ENCODE measurements around the gene GRAMD4.
A peak's percentile ranks its signal among the peaks of the same experiment; 100 is the strongest.

GRAMD4 gene

GRCh38 chr22:46696229-46696518 lies 76.0 kb downstream of the GRAMD4 start:
- no peaks in the 10 kb centered on the region for H3K4me1 ChIP-seq (ENCODE audit: control extremely low read depth in 1 of 4, control insufficient read depth in 4 of 4, insufficient read depth in 4 of 4, low read length in 3 of 4)
- peaks cover 19 to 86% (median 70%) of the 10 kb centered on the region in 4 experiments for H3K36me3 ChIP-seq (ENCODE audit: control insufficient read depth in 4 of 4, insufficient read depth in 4 of 4, low read length in 3 of 4)
- no peaks in the 10 kb centered on the region for H3K27me3 ChIP-seq (replicated peaks in 2 of 5; ENCODE audit: control insufficient read depth in 4 of 5, insufficient read depth in 5 of 5, low read length in 4 of 5)
- H3K9me3 ChIP-seq (ENCODE audit: control extremely low read depth in 1 of 5, control insufficient read depth in 4 of 5, insufficient read depth in 2 of 5, low read depth in 1 of 5, low read length in 4 of 5): no peaks in the 10 kb centered on the region
- H3K4me3 ChIP-seq (ENCODE audit: control insufficient read depth in 1 of 7, extremely low read depth in 1 of 7, insufficient read depth in 4 of 7, low read depth in 2 of 7, low read length in 6 of 7): no peak overlapping the region
- H3K27ac ChIP-seq (ENCODE audit: insufficient read depth in 1 of 2, low read depth in 1 of 2, low read length in 2 of 2, poor library complexity in 1 of 2, severe bottlenecking in 2 of 2): no peak overlapping the region
- CTCF ChIA-PET: interaction anchor here (0.7 kb wide), 1 partner anchor 112 kb away, joined by 3 read pairs; no protein-coding TSS in a partner anchor
- 96% methylated on average over 4 of the region's 11 CpGs for WGBS (ENCODE audit: insufficient coverage)
- DNase-seq: no peak
- POLR2A ChIA-PET: no interaction called here

DNA sequence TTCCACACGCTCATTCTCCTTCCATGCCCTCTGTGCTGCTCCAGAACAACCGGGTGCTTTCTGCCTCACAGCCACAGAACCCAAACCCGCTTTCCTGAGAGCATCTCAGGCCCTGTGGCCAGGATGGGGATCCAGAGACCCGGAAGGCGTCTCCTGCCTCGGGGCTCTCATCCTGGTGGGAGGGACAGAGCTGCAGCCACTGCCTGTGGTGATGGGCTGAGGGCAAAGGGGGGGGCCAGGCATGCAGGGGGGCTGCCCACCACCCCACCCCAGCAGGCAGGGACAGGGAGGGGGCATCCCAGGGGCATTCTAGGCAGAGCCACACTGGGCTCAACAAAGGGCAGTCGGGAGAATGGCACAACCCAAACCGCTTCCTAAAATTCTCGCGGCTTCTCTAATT lies 76.4 kb downstream of the GRAMD4 start:
- Histone ChIP-seq H3K27me3 (replicated peaks in 2 of 5; ENCODE audit: control insufficient read depth in 4 of 5, insufficient read depth in 5 of 5, low read length in 4 of 5) (no peaks in the 10 kb centered on the region), H3K27ac (ENCODE audit: insufficient read depth in 1 of 2, low read depth in 1 of 2, low read length in 2 of 2, poor library complexity in 1 of 2, severe bottlenecking in 2 of 2) (no peak overlapping the region), H3K36me3 (ENCODE audit: control insufficient read depth in 4 of 4, insufficient read depth in 4 of 4, low read length in 3 of 4) (peaks cover 16 to 86% (median 70%) of the 10 kb centered on the region in 4 experiments), H3K4me3 (ENCODE audit: control insufficient read depth in 1 of 7, extremely low read depth in 1 of 7, insufficient read depth in 4 of 7, low read depth in 2 of 7, low read length in 6 of 7) (no peak overlapping the region), H3K9me3 (ENCODE audit: control extremely low read depth in 1 of 5, control insufficient read depth in 4 of 5, insufficient read depth in 2 of 5, low read depth in 1 of 5, low read length in 4 of 5) (no peaks in the 10 kb centered on the region), H3K4me1 (ENCODE audit: control extremely low read depth in 1 of 4, control insufficient read depth in 4 of 4, insufficient read depth in 4 of 4, low read length in 3 of 4) (no peaks in the 10 kb centered on the region)
- CTCF ChIA-PET: no interaction called here
- DNase-seq: no peak
- POLR2A ChIA-PET: no interaction called here
- WGBS (ENCODE audit: insufficient coverage): 96% methylated on average over 9 of the region's 10 CpGs

DNA sequence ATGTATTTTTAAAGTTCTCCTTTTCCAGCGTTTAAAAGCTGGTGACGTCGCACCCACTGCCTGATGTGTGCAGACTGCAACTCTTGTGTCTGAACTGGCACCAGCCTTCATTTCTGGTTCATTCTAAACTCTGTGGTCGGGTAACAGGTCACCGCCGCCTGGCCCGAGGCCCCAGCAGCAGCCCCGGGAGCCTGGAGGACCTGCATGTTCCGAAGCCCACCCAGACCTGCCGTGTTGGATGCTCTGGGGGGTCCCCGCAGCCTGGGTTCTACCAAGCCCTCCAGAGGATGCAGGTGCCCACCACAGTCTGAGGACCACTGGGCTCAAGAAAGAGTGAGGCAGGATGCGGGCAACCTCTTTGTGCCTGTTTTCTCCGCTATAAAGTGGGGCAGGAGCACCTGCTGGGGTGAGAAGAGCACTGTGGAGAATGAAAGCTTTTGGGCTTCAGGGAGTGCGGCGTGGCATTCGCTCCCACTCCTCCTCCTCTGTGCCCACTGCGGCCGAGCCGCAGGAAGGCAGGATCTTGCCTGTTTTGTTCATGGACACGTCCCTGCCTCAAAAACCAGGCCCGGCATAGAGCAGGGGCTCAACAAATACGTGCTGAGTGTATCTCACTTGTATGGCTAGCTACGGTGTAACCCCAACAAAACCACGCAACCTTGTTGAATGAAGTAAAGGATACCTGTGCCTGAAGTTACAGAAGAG lies 77.8 kb downstream of the GRAMD4 start:
- peaks cover 20 to 93% (median 74%) of the 10 kb centered on the region in 4 experiments for H3K36me3 ChIP-seq (ENCODE audit: control insufficient read depth in 4 of 4, insufficient read depth in 4 of 4, low read length in 3 of 4)
- no peak overlapping the region for H3K27ac ChIP-seq (ENCODE audit: insufficient read depth in 1 of 2, low read depth in 1 of 2, low read length in 2 of 2, poor library complexity in 1 of 2, severe bottlenecking in 2 of 2)
- ChIA-PET CTCF (no interaction called here), POLR2A (no interaction called here)
- no peak for DNase-seq
- H3K4me3 ChIP-seq (ENCODE audit: control insufficient read depth in 1 of 7, extremely low read depth in 1 of 7, insufficient read depth in 4 of 7, low read depth in 2 of 7, low read length in 6 of 7): no peak overlapping the region
- 96% methylated on average over 22 of the region's 24 CpGs for WGBS (ENCODE audit: insufficient coverage)
- H3K4me1 ChIP-seq (ENCODE audit: control extremely low read depth in 1 of 4, control insufficient read depth in 4 of 4, insufficient read depth in 4 of 4, low read length in 3 of 4): no peaks in the 10 kb centered on the region
- H3K9me3 ChIP-seq (ENCODE audit: control extremely low read depth in 1 of 5, control insufficient read depth in 4 of 5, insufficient read depth in 2 of 5, low read depth in 1 of 5, low read length in 4 of 5): no peaks in the 10 kb centered on the region
- H3K27me3 ChIP-seq (replicated peaks in 2 of 5; ENCODE audit: control insufficient read depth in 4 of 5, insufficient read depth in 5 of 5, low read length in 4 of 5): no peaks in the 10 kb centered on the region

GRCh38 chr22:46699091-46699490 lies 78.9 kb downstream of the GRAMD4 start:
- H3K27ac ChIP-seq (ENCODE audit: insufficient read depth in 1 of 2, low read depth in 1 of 2, low read length in 2 of 2, poor library complexity in 1 of 2, severe bottlenecking in 2 of 2): no peak overlapping the region
- WGBS (ENCODE audit: insufficient coverage): 97% methylated on average over 14 of the region's 17 CpGs
- DNase-seq: no peak
- no peaks in the 10 kb centered on the region for H3K27me3 ChIP-seq (replicated peaks in 2 of 5; ENCODE audit: control insufficient read depth in 4 of 5, insufficient read depth in 5 of 5, low read length in 4 of 5)
- no peaks in the 10 kb centered on the region for H3K9me3 ChIP-seq (ENCODE audit: control extremely low read depth in 1 of 5, control insufficient read depth in 4 of 5, insufficient read depth in 2 of 5, low read depth in 1 of 5, low read length in 4 of 5)
- POLR2A ChIA-PET: interaction anchor here (0.6 kb wide), 1 partner anchor 11 kb away, joined by 11 read pairs; no protein-coding TSS in a partner anchor
- no peaks in the 10 kb centered on the region for H3K4me1 ChIP-seq (ENCODE audit: control extremely low read depth in 1 of 4, control insufficient read depth in 4 of 4, insufficient read depth in 4 of 4, low read length in 3 of 4)
- CTCF ChIA-PET: no interaction called here
- H3K36me3 ChIP-seq (ENCODE audit: control insufficient read depth in 4 of 4, insufficient read depth in 4 of 4, low read length in 3 of 4): peaks cover 23 to 93% (median 69%) of the 10 kb centered on the region in 4 experiments
- no peak overlapping the region for H3K4me3 ChIP-seq (ENCODE audit: control insufficient read depth in 1 of 7, extremely low read depth in 1 of 7, insufficient read depth in 4 of 7, low read depth in 2 of 7, low read length in 6 of 7)

DNA sequence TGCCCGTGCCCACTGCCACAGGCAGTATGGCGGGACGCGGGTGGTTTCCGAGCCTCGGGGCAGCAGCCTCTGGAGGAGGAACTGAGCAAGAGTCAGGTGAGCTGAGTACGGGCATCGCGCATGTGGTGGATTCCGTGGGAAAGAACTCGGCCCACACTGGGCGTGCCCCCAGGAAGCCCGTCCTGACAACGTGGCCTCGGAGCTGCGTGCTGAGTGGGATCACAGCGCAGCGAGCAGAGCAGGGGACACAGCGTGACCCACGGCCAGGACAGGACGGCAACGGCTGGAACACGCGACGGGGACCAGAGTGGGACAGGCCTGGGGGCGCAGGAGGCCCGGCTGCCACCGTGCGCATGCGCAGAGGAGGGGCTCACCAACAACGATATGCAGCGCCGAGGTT lies 81.1 kb downstream of the GRAMD4 start:
- ChIA-PET CTCF (no interaction called here), POLR2A (no interaction called here)
- H3K36me3 ChIP-seq (ENCODE audit: control insufficient read depth in 4 of 4, insufficient read depth in 4 of 4, low read length in 3 of 4): peaks cover 20 to 89% (median 64%) of the 10 kb centered on the region in 4 experiments
- no peak for DNase-seq
- H3K9me3 ChIP-seq (ENCODE audit: control extremely low read depth in 1 of 5, control insufficient read depth in 4 of 5, insufficient read depth in 2 of 5, low read depth in 1 of 5, low read length in 4 of 5): no peaks in the 10 kb centered on the region
- WGBS (ENCODE audit: insufficient coverage): 98% methylated on average over 33 of the region's 33 CpGs
- no peaks in the 10 kb centered on the region for H3K27me3 ChIP-seq (replicated peaks in 2 of 5; ENCODE audit: control insufficient read depth in 4 of 5, insufficient read depth in 5 of 5, low read length in 4 of 5)
- H3K4me1 ChIP-seq (ENCODE audit: control extremely low read depth in 1 of 4, control insufficient read depth in 4 of 4, insufficient read depth in 4 of 4, low read length in 3 of 4): no peaks in the 10 kb centered on the region
- H3K4me3 ChIP-seq (ENCODE audit: control insufficient read depth in 1 of 7, extremely low read depth in 1 of 7, insufficient read depth in 4 of 7, low read depth in 2 of 7, low read length in 6 of 7): no peak overlapping the region
- H3K27ac ChIP-seq (ENCODE audit: insufficient read depth in 1 of 2, low read depth in 1 of 2, low read length in 2 of 2, poor library complexity in 1 of 2, severe bottlenecking in 2 of 2): no peak overlapping the region

DNA sequence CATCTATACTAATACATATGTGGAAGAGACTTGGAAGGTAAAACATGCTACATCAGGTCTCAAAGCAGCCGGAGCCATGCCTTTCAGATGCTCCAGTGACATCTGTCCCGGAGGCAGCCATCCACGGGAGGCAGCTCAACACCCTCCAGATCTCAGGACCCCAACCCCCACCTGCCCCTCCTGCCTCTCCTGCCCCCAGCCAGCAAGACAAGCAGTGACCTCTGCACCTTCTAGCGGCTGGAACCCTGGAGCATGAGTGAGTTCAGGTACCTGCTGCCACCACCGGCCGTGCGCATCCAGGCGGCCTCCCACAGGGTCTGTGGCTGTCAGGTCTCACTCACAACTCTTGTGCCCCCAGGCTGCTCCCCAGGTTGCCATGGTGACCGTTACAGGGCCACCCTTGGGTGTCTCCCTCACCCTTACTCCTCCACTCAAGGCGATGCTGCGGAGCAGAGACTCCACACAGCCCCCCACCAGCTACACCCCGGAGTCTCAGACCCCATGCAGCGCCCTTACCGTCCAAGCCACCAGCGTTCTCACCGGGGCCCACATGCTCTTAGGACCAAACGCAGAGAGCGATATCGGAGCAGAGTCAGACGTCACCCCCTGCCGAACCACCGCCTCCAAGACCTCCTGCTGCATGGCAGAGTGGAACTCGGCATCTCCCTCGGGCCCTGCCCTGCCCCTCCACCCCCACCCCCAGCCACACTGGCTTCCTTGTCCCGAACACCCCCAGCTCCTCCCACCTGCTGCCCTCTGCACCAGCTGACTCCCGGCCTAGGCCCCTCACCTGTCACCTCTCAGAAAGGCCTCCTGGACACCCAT lies 83.2 kb downstream of the GRAMD4 start:
- ChIA-PET CTCF (no interaction called here), POLR2A (no interaction called here)
- no peak for DNase-seq
- no peak overlapping the region for H3K4me3 ChIP-seq (ENCODE audit: control insufficient read depth in 1 of 7, extremely low read depth in 1 of 7, insufficient read depth in 4 of 7, low read depth in 2 of 7, low read length in 6 of 7)
- WGBS (ENCODE audit: insufficient coverage): 97% methylated on average over 24 of the region's 26 CpGs
- no peak overlapping the region for H3K27ac ChIP-seq (ENCODE audit: insufficient read depth in 1 of 2, low read depth in 1 of 2, low read length in 2 of 2, poor library complexity in 1 of 2, severe bottlenecking in 2 of 2)
- no peaks in the 10 kb centered on the region for H3K9me3 ChIP-seq (ENCODE audit: control extremely low read depth in 1 of 5, control insufficient read depth in 4 of 5, insufficient read depth in 2 of 5, low read depth in 1 of 5, low read length in 4 of 5)
- H3K4me1 ChIP-seq (ENCODE audit: control extremely low read depth in 1 of 4, control insufficient read depth in 4 of 4, insufficient read depth in 4 of 4, low read length in 3 of 4): no peaks in the 10 kb centered on the region
- H3K27me3 ChIP-seq (replicated peaks in 2 of 5; ENCODE audit: control insufficient read depth in 4 of 5, insufficient read depth in 5 of 5, low read length in 4 of 5): no peaks in the 10 kb centered on the region
- H3K36me3 ChIP-seq (ENCODE audit: control insufficient read depth in 4 of 4, insufficient read depth in 4 of 4, low read length in 3 of 4): peaks cover 18 to 90% (median 63%) of the 10 kb centered on the region in 4 experiments

GRCh38 chr22:46703996-46704370 lies 83.8 kb downstream of the GRAMD4 start:
- no peak for DNase-seq
- Histone ChIP-seq H3K4me1 (ENCODE audit: control extremely low read depth in 1 of 4, control insufficient read depth in 4 of 4, insufficient read depth in 4 of 4, low read length in 3 of 4) (no peaks in the 10 kb centered on the region), H3K36me3 (ENCODE audit: control insufficient read depth in 4 of 4, insufficient read depth in 4 of 4, low read length in 3 of 4) (peaks cover 21 to 92% (median 66%) of the 10 kb centered on the region in 4 experiments), H3K27me3 (replicated peaks in 2 of 5; ENCODE audit: control insufficient read depth in 4 of 5, insufficient read depth in 5 of 5, low read length in 4 of 5) (no peaks in the 10 kb centered on the region), H3K9me3 (ENCODE audit: control extremely low read depth in 1 of 5, control insufficient read depth in 4 of 5, insufficient read depth in 2 of 5, low read depth in 1 of 5, low read length in 4 of 5) (no peaks in the 10 kb centered on the region), H3K4me3 (ENCODE audit: control insufficient read depth in 1 of 7, extremely low read depth in 1 of 7, insufficient read depth in 4 of 7, low read depth in 2 of 7, low read length in 6 of 7) (peak overlapping the region in 1 of 7 experiments; percentile 5), H3K27ac (ENCODE audit: insufficient read depth in 1 of 2, low read depth in 1 of 2, low read length in 2 of 2, poor library complexity in 1 of 2, severe bottlenecking in 2 of 2) (no peak overlapping the region)
- POLR2A ChIA-PET: no interaction called here
- CTCF ChIA-PET: no interaction called here
- 94% methylated on average over 6 of the region's 6 CpGs for WGBS (ENCODE audit: insufficient coverage)
